Bone marrow (tissue), 2 donors: Measurements from ENCODE around the gene PRRG1.
"Not testable (repeated sequence)": the region's sequence is repeated elsewhere in the genome, so short reads cannot be mapped to it uniquely, and the experiment has no call there.

ENCODE experiments used
- DNase-seq, 2 donors: peaks; one replicate each; lab custom pipeline; 2025; lab: John Stamatoyannopoulos, UW

PRRG1 gene

GRCh38 chrX:37349221-37350033, at the start of gene PRRG1:
Gene PRRG1 (plus strand): TSS chrX:37349364. CDS start chrX:37406250, 56,886 bp downstream.
- DNase-seq = peak in 1 of 2 donors; percentile 11

DNA sequence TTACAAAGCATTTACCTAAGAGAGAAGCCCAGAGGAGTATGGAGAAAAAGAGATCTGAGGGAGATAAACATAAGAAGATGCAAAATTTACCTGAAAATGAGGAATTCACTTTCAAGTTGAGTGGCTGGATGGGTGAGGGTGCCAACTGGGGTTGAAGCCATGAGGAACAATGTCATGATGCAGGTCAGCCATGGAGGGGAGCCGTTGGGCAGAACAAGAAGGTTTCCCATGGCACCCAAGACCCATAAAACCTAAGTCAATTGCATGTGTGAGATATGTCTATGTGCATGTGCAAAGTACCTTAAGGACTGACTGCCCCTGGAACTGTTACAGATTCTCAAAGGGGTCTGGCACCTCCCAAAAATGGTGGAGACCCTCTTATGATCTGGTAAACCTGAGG, 46.6 kb upstream of the PRRG1 start:
- DNase-seq = no peak

GRCh38 chrX:37305238-37305637, 43.9 kb upstream of the PRRG1 start:
- not testable (repeated sequence) for DNase-seq

DNA sequence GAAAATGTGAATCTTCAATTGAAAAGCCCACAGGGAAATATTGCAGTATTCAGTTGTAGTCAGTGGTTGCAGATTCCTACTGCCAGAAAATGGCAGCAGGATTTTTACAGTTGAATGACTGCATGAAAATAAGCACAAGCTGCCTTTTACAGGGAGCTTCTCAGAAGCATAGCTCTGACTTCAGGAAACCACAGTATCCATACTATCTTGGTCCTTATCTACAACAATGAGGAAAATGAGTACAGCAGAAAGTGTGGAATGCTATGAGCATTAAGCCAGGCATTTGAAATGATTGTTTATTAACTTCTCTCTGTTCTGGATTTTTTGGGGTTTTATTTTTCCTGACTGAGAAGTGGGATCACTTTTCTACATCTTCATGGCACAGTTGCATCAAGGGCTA, 34.6 kb upstream of the PRRG1 start:
- no peak for DNase-seq

DNA sequence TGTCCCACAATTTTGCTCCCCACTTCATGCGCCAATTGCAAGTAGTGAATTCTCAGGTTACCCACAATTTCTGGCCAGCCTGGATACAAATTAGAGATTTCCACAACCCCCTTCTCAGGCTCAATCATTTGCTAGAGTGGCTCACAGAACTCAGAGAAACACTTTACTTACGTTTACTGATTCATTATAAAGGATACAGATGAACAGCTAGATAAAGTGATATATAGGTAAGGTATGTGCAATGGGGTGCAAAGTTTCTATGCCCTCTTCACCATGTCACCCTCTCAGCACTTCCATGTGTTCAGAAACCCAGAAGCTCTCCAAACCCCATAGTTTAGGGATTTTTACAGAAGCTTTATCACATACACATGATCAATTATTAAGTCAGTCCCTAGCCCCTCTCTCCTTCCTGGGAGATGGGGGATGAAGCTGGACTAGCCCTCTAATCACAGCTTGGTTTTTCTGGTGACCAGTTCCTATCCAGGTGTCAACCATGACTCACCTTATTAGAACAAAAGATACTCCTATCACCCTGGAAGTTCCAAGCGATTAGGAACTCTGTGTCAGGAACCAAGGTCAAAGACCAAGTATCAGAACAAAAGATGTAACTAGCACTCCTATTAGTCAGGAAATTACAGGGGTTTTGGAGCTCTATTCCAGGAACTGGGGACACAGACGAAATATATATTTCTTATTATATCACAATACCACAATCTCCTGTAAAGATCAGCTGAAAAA, 33.5 kb upstream of the PRRG1 start:
- DNase-seq = no peak

- no peak for DNase-seq
These were observed 28.5 kb upstream of the PRRG1 start for GRCh38 chrX:37320541-37321203.

GRCh38 chrX:37330642-37331041, 18.5 kb upstream of the PRRG1 start:
- DNase-seq = no peak

- DNase-seq = no peak
These were observed 17.6 kb upstream of the PRRG1 start for GRCh38 chrX:37331546-37331945.

- DNase-seq = no peak
These were observed 17.1 kb upstream of the PRRG1 start for GRCh38 chrX:37332055-37332454.

DNA sequence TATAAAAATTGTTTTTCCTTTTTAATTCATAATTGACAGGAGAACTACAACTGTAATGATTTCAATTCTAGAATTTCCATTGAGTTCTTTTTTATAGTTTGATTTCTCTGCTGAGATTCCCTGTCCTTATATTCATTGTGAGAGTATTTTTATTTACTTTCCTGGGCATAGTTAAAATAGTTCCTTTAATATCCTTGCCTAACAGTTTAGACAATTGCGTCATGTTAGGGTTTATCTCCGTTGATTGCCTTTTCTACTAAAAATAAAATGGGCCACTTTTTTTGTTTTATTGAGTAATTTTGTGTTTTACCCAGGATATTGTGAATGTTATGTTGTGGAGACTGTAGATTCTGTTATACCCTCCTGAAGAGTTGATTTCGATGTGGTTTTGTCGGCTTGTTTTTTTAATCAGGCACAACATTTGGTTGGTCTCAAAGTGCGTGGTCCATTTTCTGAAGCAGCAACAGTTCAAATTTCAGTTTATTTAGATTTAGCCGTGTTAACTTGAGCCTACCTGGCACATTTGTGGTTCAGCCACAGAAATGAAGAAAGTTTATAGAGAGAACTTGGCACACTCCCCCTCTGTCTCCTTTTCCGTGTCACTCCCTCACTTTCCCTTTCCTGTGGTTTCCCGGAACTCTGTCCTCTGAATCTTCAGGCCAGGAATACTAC, 16.0 kb upstream of the PRRG1 start:
- DNase-seq = no peak

- DNase-seq = no peak
These were observed 1.7 kb upstream of the PRRG1 start for GRCh38 chrX:37347420-37347819.

- DNase-seq = no peak
These were observed 763 bp upstream of the PRRG1 start for GRCh38 chrX:37348231-37348970.

DNA sequence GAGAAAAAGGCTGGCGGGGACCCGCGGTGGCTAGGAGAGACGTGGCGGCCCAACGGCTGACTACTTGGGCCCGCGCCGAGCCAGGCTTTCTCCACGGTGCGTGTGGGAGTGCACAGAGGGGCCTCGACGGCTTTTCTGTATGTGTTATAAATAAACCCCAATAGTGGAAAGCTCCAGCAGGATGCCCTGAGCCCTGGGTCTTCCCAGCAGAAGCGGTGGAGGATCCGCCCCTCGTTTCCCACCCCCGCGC, 268 bp upstream of the PRRG1 start:
- no peak for DNase-seq

GRCh38 chrX:37350034-37350365, 836 bp downstream of the PRRG1 start:
- DNase-seq = no peak

GRCh38 chrX:37353646-37354045, 4.5 kb downstream of the PRRG1 start:
- no peak for DNase-seq

GRCh38 chrX:37357436-37357835, 8.3 kb downstream of the PRRG1 start:
- DNase-seq = no peak

- no peak for DNase-seq
These were observed 12.4 kb downstream of the PRRG1 start for GRCh38 chrX:37361596-37361995.

DNA sequence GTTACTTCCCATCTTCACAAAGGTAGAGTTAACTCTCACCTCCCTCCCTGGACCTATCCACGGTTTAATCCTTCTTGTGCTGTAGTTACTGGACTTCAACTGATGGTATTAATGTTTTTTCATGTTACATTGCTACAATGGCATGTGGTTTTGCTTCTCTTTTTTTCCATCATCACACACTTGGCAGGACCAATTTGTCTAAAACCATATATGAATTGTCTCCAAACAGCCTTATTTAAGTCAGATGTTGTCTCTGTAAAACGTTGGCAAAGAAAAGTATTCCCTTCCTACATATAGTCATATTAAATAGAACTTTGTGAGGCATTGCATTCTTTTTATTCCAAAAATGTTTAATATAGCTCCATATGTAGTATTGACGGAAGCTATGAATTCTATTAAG, 15.5 kb downstream of the PRRG1 start:
- DNase-seq = no peak

DNA sequence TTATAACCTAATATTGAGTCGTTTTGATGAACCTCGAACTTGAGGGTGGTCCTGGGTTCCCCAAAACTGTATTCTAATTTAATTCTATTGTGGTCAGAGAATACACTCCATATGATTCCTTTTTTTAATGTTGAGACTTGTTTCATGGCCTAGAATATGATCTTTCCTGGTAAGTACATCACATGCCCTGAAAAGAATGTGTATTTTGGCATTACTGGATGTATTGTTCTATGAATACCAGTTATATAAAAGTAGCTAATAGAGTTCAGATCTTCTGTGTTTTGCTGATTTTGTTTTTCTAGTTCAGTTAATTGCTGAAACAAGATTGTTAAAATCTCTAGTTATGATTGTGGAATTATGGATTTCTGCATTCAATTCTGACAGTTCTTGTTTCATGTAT, 18.8 kb downstream of the PRRG1 start:
- no peak for DNase-seq

DNA sequence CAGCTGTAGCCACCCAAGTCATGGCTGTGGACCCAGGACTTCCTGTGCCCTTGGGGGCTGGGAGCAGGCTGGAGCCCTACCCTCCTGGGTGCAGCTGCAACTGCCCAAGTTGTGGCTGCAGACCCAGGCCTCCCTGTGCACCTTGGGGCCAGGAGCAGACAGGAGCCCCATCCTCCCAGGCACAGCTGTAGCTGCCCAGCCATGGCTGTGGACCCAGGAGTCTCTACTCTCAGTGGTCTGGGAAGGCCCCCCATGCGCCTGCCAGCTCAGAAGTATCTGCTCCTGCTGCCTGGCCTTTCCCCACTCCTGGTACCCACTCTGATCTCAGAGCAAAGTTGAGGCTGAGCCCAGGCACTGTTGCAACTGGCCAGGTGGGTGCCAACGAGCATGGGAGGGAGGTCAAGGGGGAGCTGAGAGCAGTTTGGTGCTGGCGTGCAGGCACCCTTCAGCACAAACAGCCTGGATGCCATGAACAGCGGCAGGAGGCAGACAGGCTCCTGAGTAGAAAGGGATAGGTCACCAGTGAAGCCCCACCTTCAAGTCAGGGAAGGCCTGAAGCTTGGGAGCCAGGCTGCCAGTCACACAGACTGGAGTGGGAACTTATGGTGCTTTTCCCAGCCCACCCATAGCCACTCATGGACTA, 21.5 kb downstream of the PRRG1 start:
- DNase-seq = no peak

GRCh38 chrX:37371578-37371991, 22.4 kb downstream of the PRRG1 start:
- DNase-seq = no peak

- DNase-seq = no peak
These were observed 29.2 kb downstream of the PRRG1 start for GRCh38 chrX:37378404-37378803.
